NB4 (cell line): ENCODE measurements around the gene SLC11A1.

Experiments used
- MYC ChIP-seq: IDR thresholded peaks from 2 replicates; pipeline ENCODE4 v1.6.1; 2011; ENCODE audit warnings: low read depth, low read length
- TF ChIP-seq, protein P1 (sequence below): IDR thresholded peaks from one replicate; pipeline ENCODE4 v1.5.1; 2012; ENCODE audit warnings: low read depth, low read length
- TF ChIP-seq, protein P2 (sequence below): IDR thresholded peaks from 2 replicates; pipeline ENCODE4 v1.6.1; 2011; ENCODE audit warnings: low read depth, low read length

DNA sequence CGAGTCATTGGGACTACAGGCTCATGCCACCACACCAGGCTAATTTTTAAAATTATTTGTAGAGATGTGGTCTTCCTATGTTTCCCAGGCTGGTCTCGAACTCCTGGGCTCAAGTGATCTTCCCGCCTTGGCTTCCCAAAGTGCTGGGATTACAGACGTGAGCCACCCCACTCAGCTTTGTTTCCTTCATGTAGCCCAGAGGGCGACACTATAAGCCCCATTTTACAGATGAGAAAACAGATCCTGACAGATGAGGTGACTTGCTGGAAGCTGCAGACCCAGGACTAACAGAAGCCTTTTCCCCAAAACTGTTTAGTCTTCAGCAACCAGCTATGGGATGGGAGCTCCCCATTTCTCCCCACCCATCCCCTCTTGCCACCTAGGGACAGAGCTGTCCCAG lies 10.4 kb downstream of the SLC11A1 start:
- TF ChIP-seq, protein P1, sequence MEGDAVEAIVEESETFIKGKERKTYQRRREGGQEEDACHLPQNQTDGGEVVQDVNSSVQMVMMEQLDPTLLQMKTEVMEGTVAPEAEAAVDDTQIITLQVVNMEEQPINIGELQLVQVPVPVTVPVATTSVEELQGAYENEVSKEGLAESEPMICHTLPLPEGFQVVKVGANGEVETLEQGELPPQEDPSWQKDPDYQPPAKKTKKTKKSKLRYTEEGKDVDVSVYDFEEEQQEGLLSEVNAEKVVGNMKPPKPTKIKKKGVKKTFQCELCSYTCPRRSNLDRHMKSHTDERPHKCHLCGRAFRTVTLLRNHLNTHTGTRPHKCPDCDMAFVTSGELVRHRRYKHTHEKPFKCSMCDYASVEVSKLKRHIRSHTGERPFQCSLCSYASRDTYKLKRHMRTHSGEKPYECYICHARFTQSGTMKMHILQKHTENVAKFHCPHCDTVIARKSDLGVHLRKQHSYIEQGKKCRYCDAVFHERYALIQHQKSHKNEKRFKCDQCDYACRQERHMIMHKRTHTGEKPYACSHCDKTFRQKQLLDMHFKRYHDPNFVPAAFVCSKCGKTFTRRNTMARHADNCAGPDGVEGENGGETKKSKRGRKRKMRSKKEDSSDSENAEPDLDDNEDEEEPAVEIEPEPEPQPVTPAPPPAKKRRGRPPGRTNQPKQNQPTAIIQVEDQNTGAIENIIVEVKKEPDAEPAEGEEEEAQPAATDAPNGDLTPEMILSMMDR, result no peak
- TF ChIP-seq MYC, result no peak
- TF ChIP-seq, protein P2, sequence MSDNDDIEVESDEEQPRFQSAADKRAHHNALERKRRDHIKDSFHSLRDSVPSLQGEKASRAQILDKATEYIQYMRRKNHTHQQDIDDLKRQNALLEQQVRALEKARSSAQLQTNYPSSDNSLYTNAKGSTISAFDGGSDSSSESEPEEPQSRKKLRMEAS, result no peak
